Activated T-helper 2 cell treated with anti-CD3 and anti-CD28 coated beads, Interferon-gamma antibody, Interleukin-2, Interleukin-4, amounts not matched to agents 10 μg/mL and 5 μg/mL and 100 μg/mL, durations not matched to agents 14 hours and 24 hours and 36 hours (primary cell): ENCODE data around the gene TDRD12. TPM values are rescaled to one million over a fixed set of nuclear protein-coding genes. Genes with fewer than 3 reads are reported as not detected.

ENCODE experiments used
- DNase-seq: peaks from one replicate; pipeline ENCODE4 v3.0.0; 2021; ENCODE audit warnings: low spot score
- H3K27ac Mint-ChIP-seq: one replicate; pipeline ENCODE4 v1.8.0; 2021; ENCODE audit warnings: mixed read lengths
- H3K27me3 Mint-ChIP-seq: one replicate; pipeline ENCODE4 v1.8.0; 2021; ENCODE audit warnings: low read depth, mixed read lengths
- H3K36me3 Mint-ChIP-seq: one replicate; pipeline ENCODE4 v1.8.0; 2021; ENCODE audit warnings: low read depth, mixed read lengths
- H3K4me1 Mint-ChIP-seq: one replicate; pipeline ENCODE4 v1.8.0; 2021; ENCODE audit warnings: low read depth, mixed read lengths
- H3K4me3 Mint-ChIP-seq: one replicate; pipeline ENCODE4 v1.8.0; 2021; ENCODE audit warnings: low read depth, mild to moderate bottlenecking, moderate library complexity, mixed read lengths
- H3K9me3 Mint-ChIP-seq: one replicate; pipeline ENCODE4 v1.8.0; 2021; ENCODE audit warnings: mixed read lengths
- intact Hi-C: fragments of 100-400 bp; cut with micrococcal nuclease; formaldehyde crosslinking; loops from one replicate; pipeline ENCODE4 v1.15.1; 2023
- total RNA-seq: library from RNA; stranded (reverse); gene quantifications from 2 replicates; pipeline ENCODE4 v1.2.3, GENCODE V29; 2022

TDRD12 gene
- total RNA-seq, 1 donor from 2014 or later: 0.07 TPM

GRCh38 chr19:32872391-32872790 is 152.8 kb downstream of the TDRD12 start:
- no peaks in the 10 kb centered on the region for H3K27me3 Mint-ChIP-seq
- H3K36me3 Mint-ChIP-seq: no peaks in the 10 kb centered on the region
- DNase-seq: no peak
- no peak overlapping the region for H3K4me3 Mint-ChIP-seq
- H3K27ac Mint-ChIP-seq: no peak overlapping the region
- no peaks in the 10 kb centered on the region for H3K9me3 Mint-ChIP-seq
- intact Hi-C loops: no loop called here
- peaks cover 5% of the 10 kb centered on the region for H3K4me1 Mint-ChIP-seq

GRCh38 chr19:32873247-32873959 is 153.8 kb downstream of the TDRD12 start:
- Mint-ChIP-seq H3K9me3 (no peaks in the 10 kb centered on the region), H3K27me3 (no peaks in the 10 kb centered on the region), H3K4me1 (peaks cover 5% of the 10 kb centered on the region), H3K27ac (no peak overlapping the region), H3K4me3 (no peak overlapping the region), H3K36me3 (no peaks in the 10 kb centered on the region)
- intact Hi-C loops: no loop called here
- DNase-seq: no peak

GRCh38 chr19:32874605-32875004 is 155.0 kb downstream of the TDRD12 start:
- H3K27ac Mint-ChIP-seq: no peak overlapping the region
- no peaks in the 10 kb centered on the region for H3K27me3 Mint-ChIP-seq
- no peak for DNase-seq
- no peaks in the 10 kb centered on the region for H3K9me3 Mint-ChIP-seq
- no peaks in the 10 kb centered on the region for H3K36me3 Mint-ChIP-seq
- H3K4me3 Mint-ChIP-seq: no peak overlapping the region
- intact Hi-C loops: no loop called here
- H3K4me1 Mint-ChIP-seq: peaks cover 5% of the 10 kb centered on the region

GRCh38 chr19:32875428-32875827 is 155.9 kb downstream of the TDRD12 start:
- H3K27me3 Mint-ChIP-seq: no peaks in the 10 kb centered on the region
- intact Hi-C loops: no loop called here
- no peaks in the 10 kb centered on the region for H3K36me3 Mint-ChIP-seq
- no peaks in the 10 kb centered on the region for H3K9me3 Mint-ChIP-seq
- no peak overlapping the region for H3K27ac Mint-ChIP-seq
- no peak for DNase-seq
- H3K4me1 Mint-ChIP-seq: peaks cover 5% of the 10 kb centered on the region
- no peak overlapping the region for H3K4me3 Mint-ChIP-seq

- Mint-ChIP-seq H3K27ac (no peak overlapping the region), H3K4me1 (peaks cover 5% of the 10 kb centered on the region), H3K27me3 (no peaks in the 10 kb centered on the region), H3K36me3 (no peaks in the 10 kb centered on the region), H3K9me3 (no peaks in the 10 kb centered on the region), H3K4me3 (no peak overlapping the region)
- intact Hi-C loops: no loop called here
- DNase-seq: no peak
Observed at GRCh38 chr19:32876236-32876918, 156.8 kb downstream of the TDRD12 start.

GRCh38 chr19:32876919-32877285 is 157.3 kb downstream of the TDRD12 start:
- H3K4me3 Mint-ChIP-seq: no peak overlapping the region
- no peak for DNase-seq
- no peaks in the 10 kb centered on the region for H3K9me3 Mint-ChIP-seq
- no peak overlapping the region for H3K27ac Mint-ChIP-seq
- H3K27me3 Mint-ChIP-seq: no peaks in the 10 kb centered on the region
- peaks cover 5% of the 10 kb centered on the region for H3K4me1 Mint-ChIP-seq
- intact Hi-C loops: no loop called here
- H3K36me3 Mint-ChIP-seq: no peaks in the 10 kb centered on the region

Other genes with a start within 250 kb of the TDRD12 start
- gene PDCD5, start 138.6 kb upstream of the TDRD12 start, total RNA-seq: 207 and 216 TPM in 2 replicates
- gene ANKRD27, start 44.6 kb upstream of the TDRD12 start, total RNA-seq: 35.6 and 38.3 TPM in 2 replicates
- 0.21 TPM in 2 replicates for gene RGS9BP, start 43.9 kb upstream of the TDRD12 start, total RNA-seq
- 25.0 and 25.6 TPM in 2 replicates for gene NUDT19, start 27.9 kb upstream of the TDRD12 start, total RNA-seq
- 0.21 TPM in 1 of 2 replicates, not detected in the other for gene SLC7A9, start 150.0 kb downstream of the TDRD12 start, total RNA-seq